ENCODE measurements around the gene FBXL5. TPM values are rescaled to one million over a fixed set of nuclear protein-coding genes. Genes with fewer than 3 reads are reported as not detected.
A peak's percentile ranks its signal among the peaks of the same experiment; 100 is the strongest.

The FBXL5 gene
- total and polyA plus RNA-seq, 9 of the 15 experiments (the other 6 are each of a cell fraction or from before 2014, with no cell fraction given) = 6.0 to 35.2 (median 22.1) TPM

DNA sequence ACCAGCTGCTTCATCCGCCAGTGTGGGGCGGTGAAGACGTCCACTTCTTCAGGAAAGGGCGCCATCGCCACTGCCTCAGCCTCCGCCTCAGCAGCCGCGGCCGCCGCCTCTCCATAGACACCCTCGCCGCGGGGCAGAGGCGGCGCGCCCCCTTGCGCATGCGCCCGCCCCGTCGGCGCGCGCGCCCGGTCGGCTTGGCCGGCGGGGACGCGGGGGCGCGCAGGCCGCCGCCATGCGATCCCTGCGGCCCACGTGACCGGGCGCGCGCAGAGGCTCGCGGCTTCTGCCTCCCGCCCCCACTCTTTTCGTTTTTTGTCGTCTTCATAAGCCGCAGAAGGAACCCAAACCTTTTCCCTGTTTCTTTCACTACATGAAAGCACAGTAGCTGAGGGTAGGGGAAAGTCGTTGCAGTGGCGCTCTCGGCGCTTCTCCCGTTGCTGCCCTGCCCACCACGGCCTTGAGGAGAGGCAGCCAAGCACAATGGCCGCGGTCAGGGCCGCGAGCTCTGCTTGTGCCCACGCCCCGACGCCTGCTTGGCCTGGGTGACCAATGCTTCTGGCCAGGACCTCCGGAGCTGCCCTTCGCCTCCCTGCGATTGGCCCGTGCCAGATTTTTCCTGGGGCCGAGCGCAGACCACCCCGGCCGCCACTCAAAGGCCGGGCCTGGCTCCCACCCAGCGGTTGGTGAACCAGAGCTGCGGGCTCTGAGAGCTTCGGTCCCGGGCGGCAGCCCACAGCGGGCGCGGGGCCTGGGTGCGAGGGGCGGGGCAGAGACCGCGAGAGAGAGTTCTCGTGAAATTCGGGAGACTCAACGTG, at the start of gene FBXL5 (continued):
- TF ChIP-seq ZNF184 (CRISPR knock-in tag; IDR thresholded peaks at IDR 0.05) = no peak
- TF ChIP-seq ZNF644 (tag; IDR thresholded peaks at IDR 0.05; ENCODE audit: low read depth) = peak; percentile 84; the same call in 1 of the 2 replicates
- no peak for TF ChIP-seq TCF7L2 (IDR thresholded peaks at IDR 0.05; ENCODE audit: low read depth, low read length)
- peak; percentile 93 for TF ChIP-seq CREB3 (tag; conservative IDR thresholded peaks at IDR 0.05; ENCODE audit: low read depth)
- TF ChIP-seq NR3C1 (CRISPR knock-in tag; IDR thresholded peaks at IDR 0.05) = no peak
- no peak for TF ChIP-seq SAP30 (IDR thresholded peaks at IDR 0.05; ENCODE audit: borderline replicate concordance, insufficient read depth, low read depth, low read length, poor library complexity, severe bottlenecking)
- no peak for TF ChIP-seq TSC22D4 (tag; IDR thresholded peaks at IDR 0.05)
- no peak for TF ChIP-seq FOXJ3 (CRISPR knock-in tag; IDR thresholded peaks at IDR 0.05)
- no peak for TF ChIP-seq LCOR (CRISPR knock-in tag; IDR thresholded peaks at IDR 0.05)
- TF ChIP-seq TARDBP (IDR thresholded peaks at IDR 0.05) = no peak; the same call in 1 of the 2 replicates
- TF ChIP-seq MEF2D (tag; conservative IDR thresholded peaks at IDR 0.05; ENCODE audit: low read depth) = 0 out of 2 replicates have a peak, but pooled peaks have one; percentile 50
- TF ChIP-seq ZNF445 (CRISPR knock-in tag; IDR thresholded peaks at IDR 0.05; ENCODE audit: low read depth) = 0 out of 2 replicates have a peak, but pooled peaks have one; percentile 18
- TF ChIP-seq MCM7 (IDR thresholded peaks at IDR 0.05) = no peak
- no peak for TF ChIP-seq PPARD (CRISPR knock-in tag; IDR thresholded peaks at IDR 0.05)
- TF ChIP-seq, protein P1, sequence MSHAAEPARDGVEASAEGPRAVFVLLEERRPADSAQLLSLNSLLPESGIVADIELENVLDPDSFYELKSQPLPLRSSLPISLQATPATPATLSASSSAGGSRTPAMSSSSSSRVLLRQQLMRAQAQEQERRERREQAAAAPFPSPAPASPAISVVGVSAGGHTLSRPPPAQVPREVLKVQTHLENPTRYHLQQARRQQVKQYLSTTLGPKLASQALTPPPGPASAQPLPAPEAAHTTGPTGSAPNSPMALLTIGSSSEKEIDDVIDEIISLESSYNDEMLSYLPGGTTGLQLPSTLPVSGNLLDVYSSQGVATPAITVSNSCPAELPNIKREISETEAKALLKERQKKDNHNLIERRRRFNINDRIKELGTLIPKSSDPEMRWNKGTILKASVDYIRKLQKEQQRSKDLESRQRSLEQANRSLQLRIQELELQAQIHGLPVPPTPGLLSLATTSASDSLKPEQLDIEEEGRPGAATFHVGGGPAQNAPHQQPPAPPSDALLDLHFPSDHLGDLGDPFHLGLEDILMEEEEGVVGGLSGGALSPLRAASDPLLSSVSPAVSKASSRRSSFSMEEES (CRISPR knock-in tag; IDR thresholded peaks at IDR 0.05) = peak; percentile 79
- TF ChIP-seq CBFA2T2 (conservative IDR thresholded peaks at IDR 0.05) = peak; percentile 31; the same call in 1 of the 2 replicates
- no peak for TF ChIP-seq SREBF1 (IDR thresholded peaks at IDR 0.05; ENCODE audit: borderline replicate concordance, low read depth, low read length)
- TF ChIP-seq BACH1 (tag; IDR thresholded peaks at IDR 0.05) = peak; percentile 64; the same call in 1 of the 2 replicates
- peak; percentile 80; the same call in 1 of the 2 replicates for TF ChIP-seq ERF (CRISPR knock-in tag; IDR thresholded peaks at IDR 0.05)
- TF ChIP-seq, protein P2, sequence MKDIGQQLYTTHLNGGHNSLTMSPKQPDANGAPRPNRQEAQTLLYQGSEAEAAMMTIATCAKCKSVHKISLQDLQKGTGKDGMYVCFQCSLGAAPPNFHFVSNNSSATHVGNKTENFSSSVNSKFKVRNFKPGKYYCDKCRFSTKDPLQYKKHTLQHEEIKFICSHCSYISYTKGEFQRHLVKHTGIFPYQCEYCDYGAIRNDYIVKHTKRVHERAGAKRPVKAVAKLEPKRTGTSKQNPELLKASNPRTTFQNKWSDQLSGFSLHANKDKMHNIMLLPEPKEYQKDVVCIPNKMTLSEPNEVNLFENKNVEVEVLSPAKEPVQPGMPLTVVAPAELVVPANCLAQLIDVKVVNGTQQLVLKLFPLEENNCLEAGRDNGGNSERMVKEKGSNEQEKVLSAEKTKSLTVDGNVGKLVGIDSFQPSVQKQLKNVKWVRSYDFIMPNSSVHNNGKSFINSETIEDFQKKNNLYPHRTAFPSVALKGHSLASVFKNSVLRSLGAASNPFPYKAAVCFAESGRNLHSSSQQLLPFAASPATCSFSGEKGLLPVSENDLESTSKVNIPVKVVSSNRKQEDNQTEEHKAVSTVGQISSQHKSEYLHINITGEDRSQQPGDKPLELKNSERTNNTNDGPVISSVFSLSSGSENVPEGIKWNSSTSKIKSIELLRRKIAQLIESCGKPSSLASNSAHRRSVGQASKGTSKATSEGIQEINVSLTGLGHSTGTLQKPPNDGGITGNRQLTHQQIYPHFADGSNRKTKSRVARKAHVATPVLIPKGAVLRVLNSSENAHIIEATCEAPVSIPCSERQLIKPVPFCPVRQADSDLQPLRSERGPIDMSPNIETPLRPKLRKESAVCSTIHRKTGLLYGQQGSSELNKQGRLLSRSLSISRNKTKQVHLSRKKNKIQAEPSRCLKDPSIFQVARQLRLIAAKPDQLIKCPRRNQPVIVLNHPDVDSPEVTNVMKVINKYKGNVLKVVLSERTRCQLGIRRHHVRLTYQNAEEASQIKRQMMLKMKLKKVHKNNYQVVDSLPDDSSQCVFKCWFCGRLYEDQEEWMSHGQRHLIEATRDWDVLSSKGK (CRISPR knock-in tag; IDR thresholded peaks at IDR 0.05) = no peak
- TF ChIP-seq, protein P3, sequence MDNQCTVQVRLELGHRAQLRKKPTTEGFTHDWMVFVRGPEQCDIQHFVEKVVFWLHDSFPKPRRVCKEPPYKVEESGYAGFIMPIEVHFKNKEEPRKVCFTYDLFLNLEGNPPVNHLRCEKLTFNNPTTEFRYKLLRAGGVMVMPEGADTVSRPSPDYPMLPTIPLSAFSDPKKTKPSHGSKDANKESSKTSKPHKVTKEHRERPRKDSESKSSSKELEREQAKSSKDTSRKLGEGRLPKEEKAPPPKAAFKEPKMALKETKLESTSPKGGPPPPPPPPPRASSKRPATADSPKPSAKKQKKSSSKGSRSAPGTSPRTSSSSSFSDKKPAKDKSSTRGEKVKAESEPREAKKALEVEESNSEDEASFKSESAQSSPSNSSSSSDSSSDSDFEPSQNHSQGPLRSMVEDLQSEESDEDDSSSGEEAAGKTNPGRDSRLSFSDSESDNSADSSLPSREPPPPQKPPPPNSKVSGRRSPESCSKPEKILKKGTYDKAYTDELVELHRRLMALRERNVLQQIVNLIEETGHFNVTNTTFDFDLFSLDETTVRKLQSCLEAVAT (IDR thresholded peaks at IDR 0.05) = no peak; a peak in 1 of 4 replicates
